HG03558 (cell line): Measurements from ENCODE around the gene TENM4.

Experiments
- ATAC-seq: cut with Tn5 transposase; IDR thresholded peaks from one replicate; pipeline ENCODE4 v1.9.1; 2021; ENCODE audit warnings: moderate number of reproducible peaks; ENCODE audit not compliant: unreplicated experiment; ENCODE audit errors: extremely low read depth

TENM4 gene

DNA sequence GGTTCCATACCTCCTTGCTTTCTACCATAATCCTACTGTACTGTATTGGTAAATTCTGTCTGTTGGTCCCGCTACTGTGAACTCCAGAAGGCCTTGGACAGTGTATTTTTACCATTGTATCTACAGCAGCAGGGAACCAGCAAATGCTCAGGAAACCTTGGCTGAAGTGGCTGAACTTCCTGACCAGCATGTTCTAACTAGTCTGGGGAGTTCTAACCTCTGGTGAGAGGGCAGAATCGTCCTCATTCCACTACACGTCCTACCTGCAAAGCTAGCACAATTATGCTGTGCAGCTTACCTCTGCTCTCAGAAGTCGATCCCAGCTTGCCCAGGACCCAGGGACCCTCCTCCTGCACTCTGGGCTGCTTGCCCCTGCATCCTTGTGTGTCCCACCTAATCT, 283.1 kb downstream of the TENM4 start:
- no peak for ATAC-seq

DNA sequence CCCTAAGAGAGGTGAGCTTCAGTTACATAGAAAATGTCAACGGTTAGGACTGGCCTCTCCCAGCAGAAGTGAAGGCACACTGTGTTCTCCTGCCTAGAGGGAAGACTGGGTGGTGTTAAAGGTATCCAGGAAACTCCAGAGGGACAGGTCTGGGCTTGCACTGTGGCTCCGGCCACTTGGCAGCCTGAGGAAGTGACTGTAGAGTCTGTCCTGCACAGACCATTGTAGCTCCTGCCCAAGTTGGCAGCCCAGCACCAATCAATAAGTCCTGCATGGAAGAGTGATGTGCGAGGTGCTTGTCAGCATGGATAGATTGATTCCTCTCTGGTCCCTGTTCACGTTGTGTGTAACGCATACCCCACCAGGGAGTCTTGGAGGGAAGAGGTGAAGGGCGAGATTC, 284.8 kb downstream of the TENM4 start:
- ATAC-seq, result no peak

DNA sequence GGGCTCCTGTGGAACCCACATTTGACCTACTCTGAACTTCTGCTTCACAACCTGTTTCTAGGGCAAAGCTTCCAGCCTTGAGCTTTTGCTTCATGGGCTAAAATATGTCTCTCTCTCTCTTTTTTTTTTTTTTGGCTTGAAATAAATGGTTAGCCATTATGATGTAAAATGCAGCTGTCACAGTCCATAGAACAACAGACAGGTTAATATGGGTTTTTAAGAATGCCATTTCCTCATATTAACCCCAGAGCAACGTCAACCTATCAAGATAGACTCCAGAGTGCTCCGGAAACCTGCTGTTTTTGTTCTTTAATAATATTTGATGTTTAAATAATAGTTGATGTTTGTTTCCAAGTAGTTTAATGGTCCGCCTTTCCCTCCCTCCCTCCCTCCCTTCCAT, 285.6 kb downstream of the TENM4 start:
- no peak for ATAC-seq

DNA sequence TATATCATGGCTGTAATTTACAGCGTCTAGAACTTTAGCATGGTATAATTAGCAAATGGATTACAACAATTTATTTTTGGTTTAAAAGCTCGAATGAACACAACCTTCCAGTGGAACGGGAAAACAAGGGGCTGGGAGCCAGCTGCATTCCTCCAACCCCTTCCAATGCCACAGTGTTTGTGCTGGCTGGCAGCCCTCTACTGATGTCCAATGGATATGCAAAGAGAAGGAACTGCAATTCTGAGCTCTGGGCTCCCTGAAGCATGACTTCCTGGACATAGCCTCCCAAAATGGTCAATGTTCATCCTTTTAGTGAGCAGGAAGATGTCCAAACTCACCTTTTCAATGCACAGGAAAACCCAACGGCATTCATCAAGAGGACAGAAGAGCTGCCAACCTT, 288.3 kb downstream of the TENM4 start:
- ATAC-seq, result no peak

- no peak for ATAC-seq
These were observed 289.4 kb downstream of the TENM4 start for GRCh38 chr11:79151396-79151795.

- ATAC-seq, result no peak
These were observed 289.9 kb downstream of the TENM4 start for GRCh38 chr11:79150966-79151365.

GRCh38 chr11:79150320-79150719, 290.5 kb downstream of the TENM4 start:
- no peak for ATAC-seq

DNA sequence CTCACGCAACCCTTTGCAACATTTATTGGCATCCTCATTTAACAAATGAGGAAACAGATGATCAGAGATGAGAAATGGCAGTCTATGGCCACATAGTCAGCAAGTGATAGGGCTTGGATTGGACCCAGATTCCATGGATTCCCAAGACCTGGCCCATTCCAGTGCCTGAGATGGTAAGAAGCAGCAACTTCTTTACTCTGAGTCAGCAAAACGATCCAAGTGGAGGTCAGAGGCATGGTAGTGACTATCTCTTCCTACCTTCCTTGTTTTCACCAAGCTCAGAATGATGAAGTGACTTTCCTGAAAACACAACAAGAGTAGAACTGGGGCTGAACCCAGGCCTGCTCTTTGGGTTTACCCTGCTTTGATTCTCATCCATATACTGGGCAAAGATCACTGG, 293.1 kb downstream of the TENM4 start:
- ATAC-seq, result no peak

DNA sequence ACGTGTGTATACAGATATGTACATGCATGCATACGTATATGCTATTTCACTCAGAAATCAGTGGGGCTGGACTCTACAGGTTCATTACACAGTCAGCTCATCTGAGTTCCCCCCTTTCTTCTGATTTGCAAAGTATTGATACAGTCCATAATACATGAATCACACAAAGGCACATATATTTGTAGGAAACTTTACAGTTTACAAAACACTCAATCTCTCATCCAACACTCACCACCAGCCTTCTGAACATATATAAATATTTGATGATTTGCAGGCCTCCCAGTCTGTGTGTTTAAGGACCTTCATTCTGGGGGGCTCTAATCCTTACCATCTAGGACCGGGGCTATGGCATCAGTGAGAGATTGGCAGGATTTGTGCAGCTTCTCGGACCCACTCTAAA, 293.8 kb downstream of the TENM4 start:
- no peak for ATAC-seq

DNA sequence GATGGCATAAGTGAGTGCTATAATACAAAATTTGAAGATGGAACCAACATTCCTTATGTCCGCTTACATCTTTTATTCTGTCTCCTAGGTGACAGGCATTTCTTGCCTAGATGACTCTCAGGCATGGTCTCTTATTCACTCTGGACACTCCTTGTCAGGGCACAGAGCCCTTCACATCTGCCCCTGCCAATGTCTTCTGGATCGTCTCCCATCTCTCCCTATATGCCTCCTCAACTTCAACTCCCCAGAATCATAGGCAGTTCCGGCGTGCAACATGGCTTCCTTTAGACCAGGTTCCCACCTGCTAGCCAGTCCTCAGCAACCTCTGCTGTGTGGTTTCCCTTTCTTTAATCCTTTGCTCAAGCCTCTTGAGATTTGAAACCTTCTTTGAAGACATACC, 300.9 kb downstream of the TENM4 start:
- no peak for ATAC-seq

GRCh38 chr11:79129702-79130101, 311.1 kb downstream of the TENM4 start:
- ATAC-seq, result no peak

GRCh38 chr11:79128291-79128690, 312.5 kb downstream of the TENM4 start:
- ATAC-seq, result no peak

DNA sequence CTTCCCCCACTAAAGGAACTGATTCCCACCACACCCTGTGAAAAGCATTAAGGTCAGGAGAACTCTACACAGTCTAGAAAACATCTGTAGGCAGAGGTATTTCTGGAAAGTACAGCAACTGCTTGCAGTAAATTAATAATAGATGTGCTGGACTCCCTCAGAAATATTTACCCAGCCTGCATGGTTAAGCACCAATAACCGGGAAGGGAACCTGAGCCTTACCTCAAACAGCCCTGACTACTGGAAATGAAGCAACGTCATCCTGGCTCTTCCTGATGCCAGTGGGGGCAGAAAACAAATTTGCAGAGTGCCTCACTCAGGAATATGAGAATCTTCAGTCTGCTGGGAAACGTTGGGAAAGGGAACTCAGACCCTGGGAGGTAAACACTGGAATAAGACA, 318.1 kb downstream of the TENM4 start:
- no peak for ATAC-seq

DNA sequence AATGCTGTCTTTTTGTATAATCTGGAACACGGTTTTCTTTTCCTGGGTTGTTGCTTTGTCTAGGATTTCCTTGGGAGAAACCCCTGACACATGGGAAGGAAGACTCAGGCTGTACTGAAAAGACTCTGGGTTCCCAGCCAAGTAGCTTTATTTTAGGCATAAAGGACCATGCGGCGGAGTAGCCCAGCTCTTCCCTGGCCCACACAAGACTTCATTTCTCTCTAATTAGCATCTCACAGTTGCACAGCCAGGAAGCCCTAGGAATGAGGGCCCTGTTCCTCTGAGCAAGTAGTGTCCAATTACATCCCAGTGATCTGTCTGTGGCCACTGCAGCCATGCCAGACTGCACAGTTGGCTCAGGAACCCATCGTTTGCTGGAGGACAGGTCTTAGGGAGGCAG, 319.5 kb downstream of the TENM4 start:
- no peak for ATAC-seq

DNA sequence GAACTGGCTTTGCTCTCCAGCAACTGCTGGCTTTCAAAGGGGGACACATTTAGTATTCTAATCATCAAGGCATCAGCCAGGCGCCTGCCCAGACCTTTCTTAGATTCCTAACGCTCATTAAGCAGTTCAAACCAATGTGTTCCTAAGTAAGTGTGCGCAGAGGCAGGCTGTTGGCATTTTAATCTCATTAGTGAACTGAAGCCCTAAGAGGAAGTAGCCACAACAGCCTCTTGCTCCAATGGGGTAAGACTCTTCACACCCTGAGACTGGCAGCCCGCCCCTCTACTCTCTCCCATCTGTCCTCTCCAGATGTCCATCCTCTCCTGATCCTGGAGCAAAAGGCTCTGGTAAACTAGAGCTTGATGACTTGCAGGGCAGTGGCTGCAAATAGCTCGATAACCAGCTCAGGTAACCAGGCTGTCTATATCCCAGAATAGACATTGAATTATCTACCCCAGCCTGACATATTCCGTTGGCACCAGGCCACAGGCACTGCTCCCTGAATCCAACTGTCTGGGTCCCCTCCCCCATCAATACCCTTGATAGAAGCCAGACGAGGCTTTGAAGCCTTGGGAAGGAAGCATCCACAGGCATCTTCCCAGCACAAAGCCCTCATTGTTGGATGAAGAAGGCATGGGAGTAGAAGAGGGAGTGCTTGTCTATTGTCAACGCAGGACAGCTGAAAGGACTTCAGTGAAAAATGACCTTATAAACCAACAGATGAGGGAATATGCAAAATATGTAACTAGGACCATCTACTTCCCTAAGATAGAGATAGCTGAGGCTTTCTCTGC, 321.1 kb downstream of the TENM4 start:
- no peak for ATAC-seq

GRCh38 chr11:79117488-79117887, 323.3 kb downstream of the TENM4 start:
- no peak for ATAC-seq

DNA sequence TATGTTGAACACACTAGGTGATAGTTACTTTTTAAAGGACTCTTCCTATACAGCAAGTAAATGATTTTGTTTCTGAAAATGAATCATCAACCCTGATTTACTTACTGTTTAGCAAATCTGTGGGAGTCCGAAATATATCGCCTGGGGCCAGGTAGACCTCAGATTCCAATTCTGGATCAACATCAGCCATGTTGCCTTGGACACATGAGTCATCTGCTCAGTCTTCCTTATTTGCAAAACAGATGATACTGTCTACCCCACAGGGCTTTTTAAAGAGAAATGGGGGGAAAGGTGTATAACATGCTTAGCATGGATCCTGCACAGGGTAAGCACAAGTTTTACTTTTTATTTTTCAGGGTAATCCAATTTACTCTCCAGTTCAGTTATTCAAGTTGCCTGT, 324.2 kb downstream of the TENM4 start:
- no peak for ATAC-seq

DNA sequence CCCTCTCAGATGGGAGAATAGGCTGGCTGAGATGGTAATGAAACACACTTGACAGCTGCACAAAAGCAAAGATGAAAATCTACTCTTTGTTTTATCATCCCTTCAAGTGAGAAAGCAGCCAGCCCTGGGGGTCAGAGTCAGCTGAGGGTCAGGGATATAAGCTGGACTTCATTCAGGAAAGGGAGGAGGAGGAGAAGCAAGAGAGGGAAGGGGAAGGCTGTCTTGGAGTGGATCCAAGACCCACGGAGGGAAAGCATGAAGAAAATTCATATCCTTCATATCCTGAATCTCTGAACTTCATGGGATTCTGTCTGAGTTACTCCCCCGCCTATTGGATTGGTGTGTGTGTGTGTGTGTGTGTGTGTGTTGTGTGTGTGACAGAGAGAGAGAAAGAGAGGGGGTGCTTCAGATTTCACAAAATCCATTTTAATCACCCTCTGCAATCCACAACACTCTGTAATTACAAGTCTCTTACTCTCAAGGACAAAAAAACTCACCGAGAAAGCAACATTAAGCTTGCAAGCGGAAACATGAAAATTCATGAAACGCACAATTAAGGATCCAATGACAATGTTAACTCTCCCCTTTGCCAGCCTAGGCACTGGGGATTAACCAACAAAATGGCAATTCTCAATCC, 327.7 kb downstream of the TENM4 start:
- ATAC-seq, result no peak

- ATAC-seq, result no peak
These were observed 330.0 kb downstream of the TENM4 start for GRCh38 chr11:79110796-79111195.

DNA sequence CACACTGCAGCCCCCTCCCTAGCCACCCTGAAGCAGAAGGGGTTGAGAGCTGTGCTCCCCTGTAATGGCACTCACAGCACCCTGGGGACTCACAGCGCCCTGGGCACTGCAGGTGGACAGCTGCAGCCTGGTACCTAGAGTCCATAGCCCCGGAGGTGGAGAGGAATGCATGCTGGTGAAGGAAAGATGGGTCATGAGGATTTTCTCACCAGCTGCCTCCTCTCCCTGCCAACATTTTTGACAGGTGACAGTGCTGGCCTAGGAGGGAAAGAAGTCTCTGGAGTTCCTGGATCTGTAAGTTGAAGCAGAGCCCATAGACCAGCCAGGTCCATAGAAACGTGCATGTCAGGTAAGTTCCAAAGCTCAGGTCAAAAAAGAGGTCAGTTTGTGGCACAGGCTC, 330.5 kb downstream of the TENM4 start:
- ATAC-seq, result no peak

GRCh38 chr11:79108851-79109250, 332.0 kb downstream of the TENM4 start:
- no peak for ATAC-seq

DNA sequence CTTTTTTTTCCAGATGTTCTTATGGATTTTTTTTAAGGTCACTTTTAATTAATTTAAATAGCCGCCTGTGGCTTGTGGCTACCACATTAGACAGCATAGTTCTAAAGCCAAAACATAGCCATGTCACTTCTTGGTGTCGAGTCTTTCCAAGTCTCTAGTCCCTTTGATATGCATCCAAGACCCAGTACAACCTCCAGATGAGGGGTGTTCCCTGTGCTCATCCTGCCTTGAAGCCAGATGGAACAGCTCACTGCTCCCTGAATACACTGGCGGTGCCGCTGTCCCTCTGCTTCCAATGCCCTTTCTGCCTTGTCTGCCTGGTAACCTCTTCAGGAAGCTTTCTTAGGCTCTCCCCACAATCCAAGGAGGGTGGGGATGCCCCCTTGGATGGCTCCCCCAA, 338.0 kb downstream of the TENM4 start:
- no peak for ATAC-seq
